IMR-90 (cell line): Measurements from ENCODE around the gene NPB. TPM values are rescaled to one million over a fixed set of nuclear protein-coding genes. Genes with fewer than 3 reads are reported as not detected.

Experiments
- ATAC-seq: fragments of 200-7000 bp; cut with Tn5 transposase; 2 replicates; pipeline ENCODE4 v1.9.1; 2020; ENCODE audit warnings: low read depth, mild to moderate bottlenecking, moderate library complexity
- BruUV-seq: library from RNA; stranded (reverse); fragments of 400-500 nt; replicated peaks from 2 replicates; lab custom pipeline; 2021; lab: Mats Ljungman, UMichigan
- CTCF ChIA-PET: fragments of 300-600 bp; formaldehyde crosslinking; extraction: SDS; loops from one replicate; lab custom pipeline; 2021; ENCODE audit warnings: antibody characterized with exemption; lab: Yijun Ruan, JAX
- POLR2A ChIA-PET: fragments of 300-600 bp; sonication (Branson Sonifier 250); formaldehyde crosslinking; loops from one replicate; lab custom pipeline; 2022; ENCODE audit warnings: antibody characterized with exemption; ENCODE audit not compliant: unreplicated experiment; lab: Charles Lee
- DNase-seq: peaks from one replicate; pipeline ENCODE4 v3.0.0; 2013
- H2AFZ ChIP-seq: replicated peaks from 2 replicates; pipeline ENCODE3; 2013; ENCODE audit warnings: low read length, mild to moderate bottlenecking; ENCODE audit not compliant: poor library complexity
- H2AK5ac ChIP-seq: 2 replicates; pipeline ENCODE4 v1.6.1; 2013; ENCODE audit warnings: low read depth, low read length, inconsistent platforms
- H2AK9ac ChIP-seq: replicated peaks from 2 replicates; pipeline ENCODE3; 2013; ENCODE audit warnings: mild to moderate bottlenecking, low read depth, low read length, moderate library complexity; ENCODE audit not compliant: poor library complexity
- H2BK120ac ChIP-seq: 2 replicates; pipeline ENCODE4 v1.6.1; 2013; ENCODE audit warnings: low read depth, low read length, inconsistent platforms
- H2BK15ac ChIP-seq: 3 replicates; pipeline ENCODE4 v1.6.1; 2013; ENCODE audit warnings: low read depth, low read length, inconsistent platforms
- H2BK20ac ChIP-seq: 2 replicates; pipeline ENCODE4 v1.6.1; 2013; ENCODE audit warnings: low read depth, mild to moderate bottlenecking, inconsistent platforms, low read length, moderate library complexity
- H2BK5ac ChIP-seq: 2 replicates; pipeline ENCODE4 v1.6.1; 2013; ENCODE audit warnings: mild to moderate bottlenecking, low read depth, low read length, inconsistent platforms; ENCODE audit not compliant: poor library complexity, severe bottlenecking
- H3K14ac ChIP-seq: replicated peaks from 2 replicates; pipeline ENCODE4 v1.6.1; 2013; ENCODE audit warnings: low read depth, low read length, inconsistent platforms
- H3K18ac ChIP-seq: 2 replicates; pipeline ENCODE4 v1.6.1; 2013; ENCODE audit warnings: low read depth, low read length, control low read depth
- H3K23ac ChIP-seq: 2 replicates; pipeline ENCODE4 v1.6.1; 2013; ENCODE audit warnings: low read depth, low read length, inconsistent platforms
- H3K27ac ChIP-seq: 2 replicates; pipeline ENCODE4 v1.5.1; 2013; ENCODE audit warnings: mild to moderate bottlenecking, control low read depth, low read length; ENCODE audit not compliant: insufficient read depth
- H3K27me3 ChIP-seq: 2 replicates; pipeline ENCODE4 v1.6.1; 2013; ENCODE audit warnings: low read length; ENCODE audit not compliant: control insufficient read depth, insufficient read depth
- H3K36me3 ChIP-seq: 2 replicates; pipeline ENCODE4 v1.6.1; 2013; ENCODE audit warnings: low read length, mixed read lengths; ENCODE audit not compliant: control insufficient read depth, insufficient read depth
- H3K4ac ChIP-seq: 2 replicates; pipeline ENCODE4 v1.6.1; 2013; ENCODE audit warnings: low read depth, low read length, inconsistent platforms
- H3K4me1 ChIP-seq: 2 replicates; pipeline ENCODE4 v1.6.1; 2013; ENCODE audit warnings: low read length, mixed read lengths; ENCODE audit not compliant: control insufficient read depth, insufficient read depth
- H3K4me2 ChIP-seq: 2 replicates; pipeline ENCODE4 v1.6.1; 2013; ENCODE audit warnings: low read depth, mild to moderate bottlenecking, control low read depth, low read length, moderate library complexity
- H3K4me3 ChIP-seq: 2 replicates; pipeline ENCODE4 v1.5.1; 2013; ENCODE audit warnings: low read depth, mild to moderate bottlenecking, control low read depth, low read length, moderate library complexity; ENCODE audit not compliant: insufficient read depth
- H3K56ac ChIP-seq: 2 replicates; pipeline ENCODE4 v1.6.1; 2013; ENCODE audit warnings: low read length, inconsistent platforms; ENCODE audit not compliant: insufficient read depth; ENCODE audit errors: extremely low read depth
- H3K79me1 ChIP-seq, 2 experiments: 2 replicates each; pipeline ENCODE4 v1.6.1; 2013; ENCODE audit warnings: low read length in 2 of 2, inconsistent platforms in 1 of 2, low read depth in 1 of 2
- H3K9ac ChIP-seq: 2 replicates; pipeline ENCODE4 v1.6.1; 2013; ENCODE audit warnings: low read depth, low read length, control low read depth
- H3K9me1 ChIP-seq: 2 replicates; pipeline ENCODE4 v1.6.1; 2013; ENCODE audit warnings: low read length, inconsistent platforms; ENCODE audit not compliant: insufficient read depth
- H3K9me3 ChIP-seq: 2 replicates; pipeline ENCODE4 v1.6.1; 2013; ENCODE audit warnings: low read length; ENCODE audit not compliant: control insufficient read depth, insufficient read depth
- H4K20me1 ChIP-seq: 2 replicates; pipeline ENCODE4 v1.6.1; 2013; ENCODE audit warnings: low read length, inconsistent platforms; ENCODE audit not compliant: insufficient read depth
- H4K5ac ChIP-seq: 2 replicates; pipeline ENCODE4 v1.6.1; 2013; ENCODE audit warnings: mild to moderate bottlenecking, low read depth, low read length, control low read depth
- H4K8ac ChIP-seq, 2 experiments: 2 replicates each; pipeline ENCODE4 v1.6.1; 2013; ENCODE audit warnings: low read depth in 2 of 2, low read length in 2 of 2, control low read depth in 1 of 2, inconsistent platforms in 1 of 2
- H4K91ac ChIP-seq: 2 replicates; pipeline ENCODE4 v1.6.1; 2013; ENCODE audit warnings: low read depth, low read length, inconsistent platforms; ENCODE audit not compliant: insufficient read depth
- BHLHE40 ChIP-seq: fragments of 150-350 bp; IDR thresholded peaks from 2 replicates; pipeline ENCODE4 v1.6.1; 2016; ENCODE audit warnings: mild to moderate bottlenecking, low read depth, low read length
- CHD1 ChIP-seq: IDR thresholded peaks from 2 replicates; pipeline ENCODE4 v1.6.1; 2012; ENCODE audit warnings: low read depth, low read length, improper control_type of control experiment
- FOS ChIP-seq: fragments of 150-350 bp; IDR thresholded peaks from 2 replicates; pipeline ENCODE4 v1.6.1; 2016; ENCODE audit warnings: low read depth, low read length
- MAZ ChIP-seq: IDR thresholded peaks from 2 replicates; pipeline ENCODE4 v1.6.1; 2012; ENCODE audit warnings: low read depth, mild to moderate bottlenecking, low read length, improper control_type of control experiment, moderate library complexity, borderline replicate concordance
- MXI1 ChIP-seq: IDR thresholded peaks from 2 replicates; pipeline ENCODE4 v1.6.1; 2012; ENCODE audit warnings: low read depth, mild to moderate bottlenecking, low read length, moderate library complexity, borderline replicate concordance
- POLR2A ChIP-seq: IDR thresholded peaks from 2 replicates; pipeline ENCODE4 v1.6.1; 2012; ENCODE audit warnings: mild to moderate bottlenecking, low read depth, low read length
- RAD21 ChIP-seq: IDR thresholded peaks from 2 replicates; pipeline ENCODE4 v1.6.1; 2012; ENCODE audit warnings: low read length, improper control_type of control experiment
- RCOR1 ChIP-seq: IDR thresholded peaks from 2 replicates; pipeline ENCODE4 v1.6.1; 2012; ENCODE audit warnings: mild to moderate bottlenecking, low read length, improper control_type of control experiment; ENCODE audit not compliant: insufficient replicate concordance
- SMC3 ChIP-seq: fragments of 150-350 bp; IDR thresholded peaks from 2 replicates; pipeline ENCODE4 v1.6.1; 2016; ENCODE audit warnings: low read depth, mild to moderate bottlenecking, antibody characterized with exemption, low read length, moderate library complexity
- WGBS, 2 experiments: methylation state at CpG; one replicate each; pipeline versions ENCODE4 v1.1.5 to v1.1.7; 2013; ENCODE audit warnings: missing lambda C conversion rate in 2 of 2; ENCODE audit not compliant: insufficient read length in 1 of 2; ENCODE audit errors: extremely low coverage in 2 of 2; 5-methylcytosine and 5-hydroxymethylcytosine counted together
- dilution Hi-C: fragments of 300-500 bp; cut with HindIII; formaldehyde crosslinking; loops from one replicate; pipeline ENCODE4 v1.14.3; 2018; ENCODE audit warnings: low sequenced_read_pairs; ENCODE audit not compliant: unreplicated experiment
- in situ Hi-C: fragments of 300-500 bp; cut with MboI; formaldehyde crosslinking; loops from 3 replicates; pipeline ENCODE4 v1.14.3; 2019; ENCODE audit warnings: low sequenced_read_pairs, inconsistent platforms, mixed read lengths
- intact Hi-C: fragments of 100-400 bp; cut with micrococcal nuclease; formaldehyde crosslinking; loops from 2 replicates; pipeline ENCODE4 v1.10.0; 2022
- polyA plus RNA-seq, 3 experiments: library from polyadenylated mRNA; depleted of rRNA; stranded (reverse); fragments of >200 nt; gene quantifications; 2 replicates each; pipeline ENCODE4 v1.2.3, GENCODE V29; 2012; ENCODE audit warnings: low replicate concordance in 1 of 3
- total RNA-seq: library from RNA; depleted of rRNA; stranded (reverse); fragments of >200 nt; gene quantifications from 2 replicates; pipeline ENCODE4 v1.2.3, GENCODE V29; 2012
- TF ChIP-seq, protein P1 (sequence below): conservative IDR thresholded peaks from 2 replicates; pipeline ENCODE4 v1.5.1; 2012; ENCODE audit warnings: mild to moderate bottlenecking, low read depth, low read length, improper control_type of control experiment

The NPB gene
- total and polyA plus RNA-seq, 2 of the 4 experiments (the other 2 are of a cell fraction), result 0.51 TPM; not detected in 1

DNA sequence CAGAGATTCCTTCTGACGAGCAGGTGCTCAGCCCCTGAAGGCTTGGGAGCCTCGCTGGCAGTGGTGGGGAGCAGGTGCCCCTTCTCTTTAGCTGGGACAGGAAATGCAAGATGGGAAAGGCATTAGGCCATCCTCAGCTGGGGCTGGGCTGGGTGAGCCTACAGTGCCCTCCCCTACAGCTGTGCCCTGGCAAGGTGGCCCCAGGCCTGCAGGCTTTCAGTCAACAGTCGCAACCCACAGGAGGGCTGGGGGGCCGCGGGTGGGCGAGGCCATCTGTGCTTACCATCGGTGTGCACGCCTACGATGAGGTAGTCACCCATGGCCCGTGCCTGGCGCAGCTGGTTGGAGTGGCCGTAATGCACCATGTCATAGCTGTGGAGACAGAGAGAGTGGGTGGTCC lies 7.2 kb downstream of the NPB start:
- H3K18ac ChIP-seq, result no peak overlapping the region
- H3K27ac ChIP-seq, result no peak overlapping the region
- ATAC-seq (no peak), DNase-seq (no peak)
- POLR2A ChIA-PET, result no interaction called here
- no peaks in the 10 kb centered on the region for H3K27me3 ChIP-seq
- TF ChIP-seq FOS (no peak), MXI1 (no peak), SMC3 (no peak), RAD21 (no peak), MAZ (no peak), POLR2A (no peak), RCOR1 (no peak), BHLHE40 (no peak), CHD1 (no peak)
- TF ChIP-seq, protein P1, sequence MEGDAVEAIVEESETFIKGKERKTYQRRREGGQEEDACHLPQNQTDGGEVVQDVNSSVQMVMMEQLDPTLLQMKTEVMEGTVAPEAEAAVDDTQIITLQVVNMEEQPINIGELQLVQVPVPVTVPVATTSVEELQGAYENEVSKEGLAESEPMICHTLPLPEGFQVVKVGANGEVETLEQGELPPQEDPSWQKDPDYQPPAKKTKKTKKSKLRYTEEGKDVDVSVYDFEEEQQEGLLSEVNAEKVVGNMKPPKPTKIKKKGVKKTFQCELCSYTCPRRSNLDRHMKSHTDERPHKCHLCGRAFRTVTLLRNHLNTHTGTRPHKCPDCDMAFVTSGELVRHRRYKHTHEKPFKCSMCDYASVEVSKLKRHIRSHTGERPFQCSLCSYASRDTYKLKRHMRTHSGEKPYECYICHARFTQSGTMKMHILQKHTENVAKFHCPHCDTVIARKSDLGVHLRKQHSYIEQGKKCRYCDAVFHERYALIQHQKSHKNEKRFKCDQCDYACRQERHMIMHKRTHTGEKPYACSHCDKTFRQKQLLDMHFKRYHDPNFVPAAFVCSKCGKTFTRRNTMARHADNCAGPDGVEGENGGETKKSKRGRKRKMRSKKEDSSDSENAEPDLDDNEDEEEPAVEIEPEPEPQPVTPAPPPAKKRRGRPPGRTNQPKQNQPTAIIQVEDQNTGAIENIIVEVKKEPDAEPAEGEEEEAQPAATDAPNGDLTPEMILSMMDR, result no peak
- intact Hi-C loops, result no loop called here
- no peak overlapping the region for H3K9ac ChIP-seq
- no peak overlapping the region for H3K23ac ChIP-seq
- no peak overlapping the region for H2BK20ac ChIP-seq
- H3K56ac ChIP-seq, result no peak overlapping the region
- peaks cover 5% of the 10 kb centered on the region for H3K4me1 ChIP-seq
- no peak overlapping the region for H3K4ac ChIP-seq
- H3K14ac ChIP-seq, result no peak overlapping the region
- H4K8ac ChIP-seq, result no peak overlapping the region
- H4K91ac ChIP-seq, result no peak overlapping the region
- H3K9me1 ChIP-seq, result 0 out of 2 replicates have a peak, but pooled peaks cover 4% of the 10 kb centered on the region
- dilution Hi-C loops, result no loop called here
- H2AK9ac ChIP-seq, result peak overlapping the region; percentile 35
- H3K4me3 ChIP-seq, result no peak overlapping the region
- H3K9me3 ChIP-seq, result no peaks in the 10 kb centered on the region
- no TSS peak for BruUV-seq
- H2AK5ac ChIP-seq, result no peak overlapping the region
- H3K36me3 ChIP-seq, result peaks cover 34% of the 10 kb centered on the region
- in situ Hi-C loops, result no loop called here
- CTCF ChIA-PET, result no interaction called here
- peaks cover 0 to 22% of the 10 kb centered on the region in 2 experiments; a peak in 3 of 4 replicates for H3K79me1 ChIP-seq
- no peak overlapping the region for H2BK15ac ChIP-seq
- no peak overlapping the region for H4K5ac ChIP-seq
- H2AFZ ChIP-seq, result no peak overlapping the region
- H3K4me2 ChIP-seq, result no peak overlapping the region
- WGBS, 2 experiments, result 98% methylated on average over 7 of the region's 12 CpGs; no CpG with 5 or more reads in 1 of the 2 experiments
- H2BK5ac ChIP-seq, result no peak overlapping the region
- H4K20me1 ChIP-seq, result peaks cover 14% of the 10 kb centered on the region
- H2BK120ac ChIP-seq, result no peak overlapping the region
